GM04504 (cell line): ENCODE results near the gene SEMA4D.
"Not testable (repeated sequence)": the region's sequence is repeated elsewhere in the genome, so short reads cannot be mapped to it uniquely, and the experiment has no call there.

Experiments
- DNase-seq: peaks from one replicate; pipeline ENCODE4 v3.0.0-alpha.2; 2012; ENCODE audit warnings: low read depth

SEMA4D gene

DNA sequence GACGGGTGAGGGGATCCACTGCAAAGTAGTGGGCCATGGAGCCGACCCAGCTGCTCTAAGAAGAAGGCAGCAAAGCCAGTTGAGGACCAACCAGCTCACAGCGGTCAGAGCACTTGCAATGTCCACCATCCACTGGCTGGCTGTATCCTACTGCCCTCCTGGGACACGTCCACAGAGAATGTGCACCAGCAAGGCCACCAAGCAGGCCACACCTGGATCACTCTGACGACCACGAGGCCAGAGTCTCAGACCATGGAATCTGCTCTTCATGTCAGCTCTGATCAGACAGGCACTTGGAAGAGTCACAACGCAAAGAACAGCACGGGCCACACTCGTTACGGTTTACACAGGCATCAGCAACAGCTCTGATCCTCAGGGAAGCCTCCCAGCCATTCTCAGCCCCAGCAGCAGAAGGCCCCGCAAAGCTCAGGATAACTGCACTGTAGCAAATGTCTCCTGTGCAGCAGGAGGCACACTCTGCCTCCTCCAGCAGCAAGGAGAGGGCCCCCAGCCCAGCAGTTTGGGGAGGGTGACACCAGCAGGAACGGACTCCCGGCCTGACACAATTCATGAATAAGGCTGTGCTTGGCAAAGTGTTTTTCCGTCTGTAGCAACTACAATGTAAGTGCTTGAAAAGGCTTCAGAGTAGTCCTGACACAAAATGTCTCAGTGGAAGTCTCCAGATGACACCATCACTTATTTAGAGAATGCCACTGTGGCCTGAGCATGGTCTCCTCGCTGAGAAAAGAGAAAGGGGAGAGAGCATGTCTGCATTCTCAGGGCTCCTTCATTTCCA is 15.7 kb downstream of the SEMA4D start:
- no peak for DNase-seq

GRCh38 chr9:89481538-89481915 is 16.4 kb downstream of the SEMA4D start:
- no peak for DNase-seq

- DNase-seq, result no peak
Measured at GRCh38 chr9:89480825-89481537, 16.9 kb downstream of the SEMA4D start.

GRCh38 chr9:89480372-89480771 is 17.5 kb downstream of the SEMA4D start:
- not testable (repeated sequence) for DNase-seq

DNA sequence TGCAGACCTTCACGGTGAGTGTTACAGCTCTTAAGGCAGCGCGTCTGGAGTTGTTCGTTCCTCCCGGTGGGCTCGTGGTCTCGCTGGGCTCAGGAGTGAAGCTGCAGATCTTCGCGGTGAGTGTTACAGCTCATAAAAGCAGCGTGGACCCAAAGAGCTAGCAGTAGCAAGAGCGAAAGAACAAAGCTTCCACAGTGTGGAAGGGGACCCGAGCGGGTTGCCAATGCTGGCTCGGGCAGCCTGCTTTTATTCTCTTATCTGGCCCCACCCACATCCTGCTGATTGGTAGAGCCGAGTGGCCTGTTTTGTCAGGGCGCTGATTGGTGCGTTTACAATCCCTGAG is 18.3 kb downstream of the SEMA4D start:
- not testable (repeated sequence) for DNase-seq

- no peak for DNase-seq
Measured at GRCh38 chr9:89478821-89479668, 18.9 kb downstream of the SEMA4D start.

- DNase-seq, result no peak
Measured at GRCh38 chr9:89477811-89478630, 19.9 kb downstream of the SEMA4D start.

DNA sequence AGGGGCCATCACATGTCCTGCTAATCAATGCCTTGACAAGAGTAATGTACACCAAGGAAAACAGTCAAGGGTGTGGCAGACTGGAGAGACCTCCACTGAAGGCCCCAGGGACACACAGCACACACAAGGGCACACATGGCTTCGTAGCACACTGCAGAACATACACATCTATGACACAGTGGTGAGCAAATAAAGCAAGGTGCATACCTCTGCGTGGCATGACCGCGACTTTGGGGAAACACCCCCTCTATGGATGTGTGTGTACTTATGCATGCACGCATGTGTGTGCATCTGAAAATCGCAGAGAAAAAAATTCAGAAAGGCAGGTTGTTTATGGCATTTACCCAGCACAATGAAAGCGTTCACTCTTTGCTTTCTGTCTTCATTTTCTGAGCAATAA is 20.5 kb downstream of the SEMA4D start:
- no peak for DNase-seq

GRCh38 chr9:89476546-89476945 is 21.4 kb downstream of the SEMA4D start:
- no peak for DNase-seq

DNA sequence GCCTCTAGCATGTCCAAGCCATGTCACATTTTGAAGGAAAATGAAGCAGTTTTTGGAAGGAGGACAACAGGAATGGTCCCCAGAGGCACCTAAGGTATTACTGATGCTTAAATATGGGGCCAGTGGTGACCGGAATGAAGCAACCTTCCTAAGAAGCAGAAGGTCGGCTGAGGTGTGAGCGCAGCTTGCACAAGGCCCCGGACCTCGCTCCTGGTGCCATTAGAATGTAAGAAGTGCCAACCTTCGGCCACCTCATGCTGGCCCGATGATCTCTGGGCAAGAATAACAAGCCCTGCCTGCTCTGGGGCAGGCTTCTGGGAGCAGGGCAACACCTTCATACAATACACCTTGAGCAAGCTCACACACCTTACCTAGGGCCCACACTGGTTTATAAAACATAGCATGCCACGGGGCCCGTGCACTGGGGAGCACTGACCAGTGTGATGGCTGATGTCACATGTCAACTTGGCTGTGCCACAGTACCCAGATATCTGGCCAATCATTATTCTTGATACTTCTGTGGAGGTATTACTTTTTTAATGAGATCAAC is 21.9 kb downstream of the SEMA4D start:
- no peak for DNase-seq

DNA sequence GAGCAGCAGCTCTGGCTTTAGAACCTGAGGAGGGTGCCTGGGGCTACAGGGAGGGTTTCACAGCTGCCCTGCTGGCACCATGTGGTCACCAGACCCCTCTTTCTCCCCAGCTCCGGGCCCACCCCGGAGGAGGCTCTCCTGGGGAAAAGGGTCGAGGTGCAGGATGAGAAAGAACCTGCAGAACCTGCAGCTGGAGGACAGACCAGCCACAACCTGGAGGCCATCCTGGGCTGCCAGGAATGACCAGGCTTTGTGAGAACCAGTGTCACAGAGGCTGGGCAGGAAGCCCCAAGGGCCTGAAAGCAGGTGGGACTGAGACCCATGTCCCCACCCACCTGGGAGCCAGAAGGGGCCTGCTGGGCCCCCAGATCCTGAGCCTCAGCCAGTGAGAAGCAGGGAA is 23.0 kb downstream of the SEMA4D start:
- DNase-seq, result no peak

DNA sequence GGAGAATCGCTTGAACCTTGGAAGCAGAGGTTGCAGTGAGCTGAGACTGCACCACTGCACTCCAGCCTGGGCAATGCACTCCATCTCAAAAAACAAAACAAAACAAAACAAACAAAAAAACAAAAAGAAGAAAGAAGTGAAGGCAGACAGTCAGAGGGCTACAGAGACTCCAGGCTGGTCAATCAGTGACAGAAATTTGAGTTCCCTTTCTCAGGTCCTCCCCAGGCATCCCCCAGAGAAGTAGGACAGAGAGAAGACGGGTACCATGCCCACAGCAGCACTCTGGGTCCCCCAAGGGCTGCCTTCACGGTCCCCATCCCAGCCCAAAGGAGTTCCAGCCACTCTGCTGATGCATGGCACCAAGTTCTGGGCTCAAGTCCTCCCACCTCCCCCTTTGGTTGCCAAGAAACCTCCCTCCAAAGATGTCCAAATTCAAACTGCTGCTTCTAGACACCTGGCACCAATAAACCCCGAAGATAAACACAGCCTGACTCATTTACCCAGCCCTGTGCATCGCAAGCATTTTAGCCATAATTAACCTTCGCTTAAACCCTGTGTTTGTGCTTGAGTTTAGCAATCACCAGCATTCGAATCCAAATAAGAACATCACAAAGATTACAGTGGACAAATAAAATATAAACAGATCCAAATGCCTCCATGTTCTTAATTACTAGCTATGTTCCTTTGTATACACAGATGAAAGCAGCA is 24.0 kb downstream of the SEMA4D start:
- peak; percentile 23 for DNase-seq

DNA sequence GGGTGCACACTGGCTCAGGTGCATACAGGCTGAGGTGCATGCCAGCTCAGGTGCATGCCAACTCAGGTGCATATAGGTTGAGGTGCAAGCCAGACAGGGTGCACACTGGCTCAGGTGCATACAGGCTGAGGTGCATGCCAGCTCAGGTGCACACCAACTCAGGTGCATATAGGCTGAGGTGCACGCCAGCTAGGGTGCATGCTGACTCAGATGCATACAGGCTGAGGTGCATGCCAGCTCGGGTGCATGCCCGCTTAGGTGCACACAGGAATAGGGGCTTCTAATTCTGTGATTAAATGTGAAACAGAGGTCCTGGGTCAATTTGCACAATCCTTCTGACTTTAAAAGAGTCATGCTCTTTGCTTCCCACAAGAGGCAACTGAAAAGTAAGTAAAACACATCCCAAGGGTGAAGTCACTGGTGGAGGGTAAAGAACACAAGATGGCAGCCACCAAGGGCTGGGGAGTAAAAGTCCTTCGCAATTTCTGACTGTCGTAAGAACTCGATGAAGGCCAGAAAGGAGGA is 26.1 kb downstream of the SEMA4D start:
- not testable (repeated sequence) for DNase-seq

DNA sequence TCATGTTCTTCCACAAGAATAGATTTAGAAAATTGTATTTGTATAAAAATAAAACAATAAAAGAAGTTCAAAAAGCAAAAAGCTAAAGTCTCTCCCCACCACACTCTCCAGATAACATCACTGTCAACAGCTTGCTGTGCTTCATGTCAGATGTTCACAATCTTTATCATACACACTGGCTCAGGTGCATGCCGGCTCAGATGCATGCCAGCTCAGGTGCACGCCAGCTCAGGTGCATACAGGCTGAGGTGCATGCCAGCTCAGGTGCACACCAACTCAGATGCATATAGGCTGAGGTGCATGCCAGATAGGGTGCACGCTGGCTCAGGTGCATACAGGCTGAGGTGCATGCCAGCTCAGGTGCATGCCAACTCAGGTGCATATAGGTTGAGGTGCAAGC is 26.5 kb downstream of the SEMA4D start:
- no peak for DNase-seq

DNA sequence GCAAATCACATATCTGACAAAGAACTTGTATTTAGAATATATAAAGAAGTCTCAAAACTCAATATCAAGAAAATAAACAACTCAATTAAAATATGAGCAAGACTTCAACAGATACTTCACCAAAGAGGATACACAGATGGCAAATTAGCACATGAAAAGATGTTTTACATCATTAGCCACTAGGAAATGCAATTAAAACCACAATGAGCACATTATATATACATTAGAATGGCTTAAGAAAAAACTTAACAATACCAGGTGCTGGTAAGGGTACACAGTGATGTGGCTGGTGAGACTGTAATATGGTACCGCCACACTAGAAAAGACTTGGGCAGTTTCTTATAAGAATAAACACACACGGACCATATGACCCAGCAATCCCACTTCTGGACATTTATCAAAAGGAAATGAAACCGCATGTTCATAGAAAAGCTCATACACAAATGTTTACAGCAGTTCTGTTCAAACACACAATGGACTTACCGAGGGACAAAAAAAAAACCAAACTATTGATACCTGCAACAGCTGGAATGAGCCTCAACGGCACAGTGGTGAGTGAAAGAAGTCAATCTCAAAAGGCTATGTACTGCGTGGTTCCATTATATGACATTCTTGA is 27.6 kb downstream of the SEMA4D start:
- DNase-seq, result no peak

DNA sequence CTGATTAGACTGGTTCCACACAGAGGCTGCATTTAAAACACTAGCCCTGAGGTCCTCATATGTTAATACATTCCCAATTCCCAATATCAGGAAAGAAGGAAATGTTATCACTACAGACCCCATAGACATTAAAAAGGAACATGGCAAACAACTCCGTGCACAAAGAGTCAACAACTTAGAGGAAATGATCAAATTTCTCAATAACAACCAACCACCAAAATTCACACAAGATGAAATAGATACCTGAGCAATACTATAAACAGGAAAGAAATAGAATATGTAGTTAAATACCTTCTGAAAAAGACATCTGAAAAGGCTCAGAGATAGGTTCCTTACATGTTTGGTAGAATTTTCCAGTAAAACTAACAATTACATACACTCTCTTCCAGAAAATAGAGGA is 28.9 kb downstream of the SEMA4D start:
- DNase-seq, result no peak

DNA sequence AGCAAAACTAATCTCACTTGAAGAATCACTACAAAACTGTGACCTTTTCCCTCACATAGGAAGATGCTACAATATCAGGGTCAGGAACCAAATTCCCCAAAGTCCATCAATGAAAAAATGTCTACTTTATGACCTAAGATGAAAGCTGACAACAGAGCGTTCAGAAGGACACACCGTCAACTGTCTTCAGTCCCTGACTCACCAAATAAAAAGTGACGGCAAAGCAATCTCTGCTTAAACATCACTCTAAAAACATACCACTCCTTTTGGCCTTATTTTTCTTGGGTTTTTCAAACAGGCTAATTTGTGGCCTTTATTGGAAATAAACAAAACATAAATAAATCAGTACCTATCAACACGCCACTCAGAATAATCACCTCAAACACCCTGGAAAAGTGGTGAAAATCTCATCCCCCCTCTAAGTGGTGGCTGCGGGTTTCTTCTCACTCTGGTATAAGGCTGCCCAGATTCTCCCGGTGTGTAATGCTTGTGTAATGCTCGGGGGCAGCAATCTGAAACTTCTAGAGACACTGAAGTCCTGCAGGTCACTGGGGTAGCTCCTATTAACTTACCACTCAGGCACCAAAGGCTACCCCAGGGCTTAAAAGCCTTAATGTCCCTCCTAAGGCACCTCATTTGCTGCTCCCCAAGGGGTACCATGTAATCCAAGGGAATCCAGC is 29.5 kb downstream of the SEMA4D start:
- DNase-seq, result no peak

DNA sequence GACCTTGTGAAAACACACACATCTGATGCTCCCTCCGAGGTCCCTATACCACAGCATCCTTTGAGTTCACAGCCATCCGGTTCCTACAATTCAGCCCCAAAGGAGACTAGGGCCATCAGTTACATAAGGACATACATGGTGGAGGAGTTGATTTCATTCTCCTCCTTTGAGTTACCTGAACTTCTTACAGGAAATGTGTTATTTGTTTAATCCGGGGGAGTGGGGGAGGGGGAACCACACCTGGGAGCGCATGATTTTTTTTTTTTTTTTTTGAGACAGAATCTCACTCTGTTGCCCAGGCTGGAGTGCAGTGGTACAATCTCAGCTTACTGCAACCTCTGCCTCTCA is 30.7 kb downstream of the SEMA4D start:
- no peak for DNase-seq

GRCh38 chr9:89466451-89467277 is 31.2 kb downstream of the SEMA4D start:
- no peak for DNase-seq
